SH-SY5Y (cell line): Measurements from ENCODE around the gene NAALADL2.

Source experiments
- GATA2 ChIP-seq: IDR thresholded peaks from 2 replicates; pipeline ENCODE4 v1.6.1; 2011; ENCODE audit warnings: mild to moderate bottlenecking, low read depth, low read length
- GATA3 ChIP-seq: IDR thresholded peaks from 2 replicates; pipeline ENCODE4 v1.6.1; 2011; ENCODE audit warnings: low read depth, mild to moderate bottlenecking, low read length, moderate library complexity

- TF ChIP-seq GATA3, result no peak
- TF ChIP-seq GATA2, result no peak
Observed at GRCh38 chr3:175307642-175308041, 448.5 kb downstream of the NAALADL2 start.
